ENCODE results near the gene ENTPD6. TPM values are rescaled to one million over a fixed set of nuclear protein-coding genes. Genes with fewer than 3 reads are reported as not detected.

ENTPD6 gene
- total RNA-seq, 1 donor from 2014 or later: 57.8 TPM

GRCh38 chr20:25252686-25253421 is 57.3 kb downstream of the ENTPD6 start:
- H4K20me1 ChIP-seq (ENCODE audit: insufficient read depth, low read length): peaks cover 89% of the 10 kb centered on the region
- peaks cover 5% of the 10 kb centered on the region for H3K36me3 ChIP-seq (ENCODE audit: insufficient read depth, low read length)
- peaks cover 5% of the 10 kb centered on the region for H3K36me3 Mint-ChIP-seq (ENCODE audit: low read depth, unreplicated experiment)
- peak overlapping the region; percentile 50 for H3K4me3 Mint-ChIP-seq (ENCODE audit: unreplicated experiment)
- H3K9ac ChIP-seq (ENCODE audit: low read length): no peak overlapping the region
- H3K4me1 ChIP-seq (ENCODE audit: insufficient read depth, low read length): peaks cover 36% of the 10 kb centered on the region
- no peaks in the 10 kb centered on the region for H3K27me3 Mint-ChIP-seq (ENCODE audit: low read depth, unreplicated experiment)
- H3K27ac Mint-ChIP-seq (ENCODE audit: unreplicated experiment): no peak overlapping the region
- H3K9me3 Mint-ChIP-seq (ENCODE audit: unreplicated experiment): peaks cover 4% of the 10 kb centered on the region
- no peak overlapping the region for H3K27ac ChIP-seq (ENCODE audit: low read depth, low read length)
- TF ChIP-seq EZH2 (IDR thresholded peaks at IDR 0.05; ENCODE audit: insufficient read depth, low read length) (no peak), CTCF (IDR thresholded peaks at IDR 0.05; ENCODE audit: insufficient read depth, low read depth, low read length) (no peak)
- no peak for DNase-seq (ENCODE audit: low read depth)
- H3K4me1 Mint-ChIP-seq (ENCODE audit: low read depth, unreplicated experiment): peaks cover 52% of the 10 kb centered on the region
- no peak overlapping the region for H2AFZ ChIP-seq (ENCODE audit: low read depth, low read length)
- H3K27me3 ChIP-seq (ENCODE audit: insufficient read depth, low read length): no peaks in the 10 kb centered on the region
- peaks cover 98% of the 10 kb centered on the region for H3K79me2 ChIP-seq (ENCODE audit: insufficient read depth, low read length)
- H3K4me3 ChIP-seq (ENCODE audit: insufficient read depth, low read depth, low read length): no peak overlapping the region
- H3K9me3 ChIP-seq (ENCODE audit: insufficient read depth, low read depth, low read length): no peaks in the 10 kb centered on the region
- H3K4me2 ChIP-seq (ENCODE audit: low read length): peak overlapping the region; percentile 88
- no peak for FAIRE-seq

GRCh38 chr20:25253606-25254275 is 58.2 kb downstream of the ENTPD6 start:
- no peaks in the 10 kb centered on the region for H3K27me3 ChIP-seq (ENCODE audit: insufficient read depth, low read length)
- H3K4me1 ChIP-seq (ENCODE audit: insufficient read depth, low read length): peaks cover 36% of the 10 kb centered on the region
- Mint-ChIP-seq H3K36me3 (ENCODE audit: low read depth, unreplicated experiment) (peaks cover 5% of the 10 kb centered on the region), H3K4me1 (ENCODE audit: low read depth, unreplicated experiment) (peaks cover 52% of the 10 kb centered on the region), H3K27me3 (ENCODE audit: low read depth, unreplicated experiment) (no peaks in the 10 kb centered on the region), H3K9me3 (ENCODE audit: unreplicated experiment) (peaks cover 4% of the 10 kb centered on the region), H3K27ac (ENCODE audit: unreplicated experiment) (peak overlapping the region; percentile 77), H3K4me3 (ENCODE audit: unreplicated experiment) (peak overlapping the region; percentile 68)
- H4K20me1 ChIP-seq (ENCODE audit: insufficient read depth, low read length): peaks cover 96% of the 10 kb centered on the region
- no peak for TF ChIP-seq CTCF (IDR thresholded peaks at IDR 0.05; ENCODE audit: insufficient read depth, low read depth, low read length)
- TF ChIP-seq EZH2 (IDR thresholded peaks at IDR 0.05; ENCODE audit: insufficient read depth, low read length): no peak
- DNase-seq (ENCODE audit: low read depth) (no peak), FAIRE-seq (no peak)
- H2AFZ ChIP-seq (ENCODE audit: low read depth, low read length): no peak overlapping the region
- H3K4me3 ChIP-seq (ENCODE audit: insufficient read depth, low read depth, low read length): no peak overlapping the region
- H3K79me2 ChIP-seq (ENCODE audit: insufficient read depth, low read length): peaks cover 100% of the 10 kb centered on the region
- H3K9ac ChIP-seq (ENCODE audit: low read length): no peak overlapping the region
- H3K27ac ChIP-seq (ENCODE audit: low read depth, low read length): no peak overlapping the region
- H3K4me2 ChIP-seq (ENCODE audit: low read length): peak overlapping the region; percentile 14
- peaks cover 5% of the 10 kb centered on the region for H3K36me3 ChIP-seq (ENCODE audit: insufficient read depth, low read length)
- H3K9me3 ChIP-seq (ENCODE audit: insufficient read depth, low read depth, low read length): no peaks in the 10 kb centered on the region
